ENCODE results near the gene C1orf21. TPM values are rescaled to one million over a fixed set of nuclear protein-coding genes. Genes with fewer than 3 reads are reported as not detected.

C1orf21 gene
- total RNA-seq, 1 donor from 2014 or later: 2.6 TPM

DNA sequence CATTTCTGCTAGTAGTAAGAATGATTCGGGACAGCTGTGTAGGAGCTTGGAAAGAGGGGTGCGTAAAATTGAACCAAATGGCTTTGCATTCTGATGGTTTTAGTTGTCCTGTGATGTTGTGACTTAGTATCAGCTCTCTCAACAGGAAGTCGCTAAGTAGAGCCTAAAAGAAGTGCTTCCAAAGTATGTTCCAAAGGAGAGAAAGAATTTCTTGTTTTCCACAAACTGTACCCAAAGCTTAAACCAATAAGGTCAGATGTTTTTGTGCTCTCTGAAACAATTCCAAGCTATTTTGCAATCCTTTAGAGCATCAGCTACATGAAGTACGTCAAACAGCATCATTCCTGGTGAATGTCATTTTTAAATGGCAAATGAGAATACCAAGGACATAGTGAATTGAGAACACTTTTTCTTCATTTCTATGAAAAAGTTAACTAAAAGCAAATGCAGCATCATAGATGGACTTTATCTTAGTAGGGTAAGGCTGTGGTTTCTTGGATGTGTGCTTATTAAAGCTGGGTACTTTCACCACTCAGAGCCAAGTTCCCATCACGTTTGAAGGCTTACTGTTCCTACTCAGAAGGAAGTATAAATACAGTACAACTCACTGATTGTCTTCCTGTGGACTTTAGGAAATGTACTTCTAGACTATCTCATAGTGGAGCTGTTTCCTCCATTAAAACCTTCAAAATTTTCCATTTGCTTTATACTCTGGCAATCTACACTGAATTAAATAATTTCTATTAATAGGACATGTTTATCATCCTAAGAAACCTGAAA is 148.6 kb downstream of the C1orf21 start:
- DNase-seq (ENCODE audit: low read depth): no peak
- H3K4me3 ChIP-seq (ENCODE audit: low read depth, low read length): no peak overlapping the region
- H3K36me3 ChIP-seq (ENCODE audit: control insufficient read depth, insufficient read depth, low read length): no peaks in the 10 kb centered on the region
- TF ChIP-seq, protein P1, sequence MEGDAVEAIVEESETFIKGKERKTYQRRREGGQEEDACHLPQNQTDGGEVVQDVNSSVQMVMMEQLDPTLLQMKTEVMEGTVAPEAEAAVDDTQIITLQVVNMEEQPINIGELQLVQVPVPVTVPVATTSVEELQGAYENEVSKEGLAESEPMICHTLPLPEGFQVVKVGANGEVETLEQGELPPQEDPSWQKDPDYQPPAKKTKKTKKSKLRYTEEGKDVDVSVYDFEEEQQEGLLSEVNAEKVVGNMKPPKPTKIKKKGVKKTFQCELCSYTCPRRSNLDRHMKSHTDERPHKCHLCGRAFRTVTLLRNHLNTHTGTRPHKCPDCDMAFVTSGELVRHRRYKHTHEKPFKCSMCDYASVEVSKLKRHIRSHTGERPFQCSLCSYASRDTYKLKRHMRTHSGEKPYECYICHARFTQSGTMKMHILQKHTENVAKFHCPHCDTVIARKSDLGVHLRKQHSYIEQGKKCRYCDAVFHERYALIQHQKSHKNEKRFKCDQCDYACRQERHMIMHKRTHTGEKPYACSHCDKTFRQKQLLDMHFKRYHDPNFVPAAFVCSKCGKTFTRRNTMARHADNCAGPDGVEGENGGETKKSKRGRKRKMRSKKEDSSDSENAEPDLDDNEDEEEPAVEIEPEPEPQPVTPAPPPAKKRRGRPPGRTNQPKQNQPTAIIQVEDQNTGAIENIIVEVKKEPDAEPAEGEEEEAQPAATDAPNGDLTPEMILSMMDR (IDR thresholded peaks at IDR 0.05; ENCODE audit: insufficient read depth, low read length, poor library complexity, severe bottlenecking): no peak
- no peaks in the 10 kb centered on the region for H3K27me3 ChIP-seq (ENCODE audit: control insufficient read depth, insufficient read depth, low read length)

DNA sequence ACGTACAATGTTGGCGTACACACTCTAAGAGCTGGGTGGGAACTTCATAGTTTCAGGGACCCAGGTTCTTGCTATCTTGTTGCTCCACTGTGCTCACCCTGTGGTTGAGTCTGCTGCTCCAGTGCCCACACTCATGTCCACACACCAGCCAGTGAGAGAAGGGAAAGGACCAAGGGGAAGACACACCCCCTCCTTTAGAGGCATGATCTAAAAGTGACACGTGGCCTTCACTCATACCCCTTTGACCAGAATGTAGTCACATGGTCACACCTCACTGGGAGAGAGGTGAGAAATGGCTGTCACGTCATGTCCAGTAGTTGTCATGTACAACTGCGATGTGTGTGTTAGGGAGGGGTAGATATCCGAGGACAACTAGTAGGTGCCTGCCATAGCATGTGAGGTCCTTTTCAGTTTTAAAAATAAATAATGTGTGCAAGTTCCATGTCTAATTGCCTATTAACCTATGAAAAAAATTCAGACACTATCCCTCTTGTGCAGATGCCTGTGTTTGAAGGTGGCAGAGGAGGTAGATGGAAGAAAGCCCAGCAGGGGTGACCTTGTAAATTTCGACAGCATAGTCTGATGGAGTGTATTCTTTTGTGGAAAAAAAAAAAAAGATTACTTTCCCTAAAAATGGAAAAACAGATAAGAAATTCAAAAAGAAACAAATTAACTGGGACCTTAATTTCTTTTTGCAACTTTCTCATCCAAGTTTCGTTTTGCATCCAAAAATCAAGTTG is 149.6 kb downstream of the C1orf21 start:
- no peak for DNase-seq (ENCODE audit: low read depth)
- no peaks in the 10 kb centered on the region for H3K36me3 ChIP-seq (ENCODE audit: control insufficient read depth, insufficient read depth, low read length)
- TF ChIP-seq, protein P1 (IDR thresholded peaks at IDR 0.05; ENCODE audit: insufficient read depth, low read length, poor library complexity, severe bottlenecking): no peak

DNA sequence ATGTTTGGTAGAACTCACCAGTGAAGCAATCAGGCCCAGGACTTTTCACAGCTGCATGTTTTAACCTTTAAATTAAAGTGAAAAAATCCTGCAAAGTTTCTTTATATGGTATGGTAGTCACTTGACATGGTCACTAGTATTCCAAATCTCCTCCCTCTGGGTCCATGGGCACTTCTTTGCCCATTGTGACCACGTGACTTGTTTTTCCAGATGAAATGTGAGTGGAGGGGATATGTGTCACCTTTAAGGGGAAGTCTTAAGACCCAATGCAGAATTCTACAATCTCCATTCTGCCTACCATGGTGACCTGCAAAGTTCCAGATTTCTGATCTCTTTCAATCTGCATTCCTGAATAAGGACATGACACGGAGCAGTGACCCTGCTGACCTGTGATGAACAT is 152.8 kb downstream of the C1orf21 start:
- DNase-seq (ENCODE audit: low read depth): no peak
- no peak overlapping the region for H3K4me3 ChIP-seq (ENCODE audit: low read depth, low read length)
- H3K27me3 ChIP-seq (ENCODE audit: control insufficient read depth, insufficient read depth, low read length): no peaks in the 10 kb centered on the region
- H3K36me3 ChIP-seq (ENCODE audit: control insufficient read depth, insufficient read depth, low read length): no peaks in the 10 kb centered on the region
- TF ChIP-seq, protein P1 (IDR thresholded peaks at IDR 0.05; ENCODE audit: insufficient read depth, low read length, poor library complexity, severe bottlenecking): no peak

More for the DNA sequence above, 149.6 kb downstream of the C1orf21 start:
- no peak overlapping the region for H3K4me3 ChIP-seq (ENCODE audit: low read depth, low read length)
- H3K27me3 ChIP-seq (ENCODE audit: control insufficient read depth, insufficient read depth, low read length): no peaks in the 10 kb centered on the region

DNA sequence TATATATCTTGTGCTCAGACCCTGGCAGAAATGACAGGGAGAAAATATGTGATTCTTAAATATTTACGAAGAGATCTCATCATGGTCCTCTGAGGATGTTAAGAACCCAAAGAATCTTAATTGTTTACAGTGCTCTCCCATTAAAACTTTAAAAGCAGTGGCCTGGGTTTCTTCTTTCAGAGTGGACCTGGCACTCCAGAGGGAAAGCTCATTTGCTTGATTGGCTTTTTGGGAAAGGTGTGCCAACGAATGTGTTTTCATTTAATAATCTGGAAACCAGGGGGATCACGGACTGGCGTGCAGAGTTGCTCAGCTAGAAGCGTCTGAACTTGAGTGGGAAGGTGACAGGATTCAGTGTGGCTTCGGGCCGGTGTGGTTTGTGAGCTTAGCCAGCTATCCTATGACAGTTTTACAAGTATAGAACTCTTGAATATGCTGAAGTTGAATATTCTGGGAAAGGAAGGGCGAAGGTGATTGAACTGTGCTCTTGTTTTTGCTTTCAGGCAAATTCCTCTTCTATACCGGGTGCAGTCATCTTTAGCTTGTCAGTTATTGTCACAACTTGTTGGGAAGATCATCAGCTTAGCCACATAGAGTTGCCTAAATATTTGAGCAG is 154.8 kb downstream of the C1orf21 start:
- TF ChIP-seq, protein P1 (IDR thresholded peaks at IDR 0.05; ENCODE audit: insufficient read depth, low read length, poor library complexity, severe bottlenecking): no peak
- Histone ChIP-seq H3K36me3 (ENCODE audit: control insufficient read depth, insufficient read depth, low read length) (no peaks in the 10 kb centered on the region), H3K27me3 (ENCODE audit: control insufficient read depth, insufficient read depth, low read length) (no peaks in the 10 kb centered on the region), H3K4me3 (ENCODE audit: low read depth, low read length) (no peak overlapping the region)
- no peak for DNase-seq (ENCODE audit: low read depth)

DNA sequence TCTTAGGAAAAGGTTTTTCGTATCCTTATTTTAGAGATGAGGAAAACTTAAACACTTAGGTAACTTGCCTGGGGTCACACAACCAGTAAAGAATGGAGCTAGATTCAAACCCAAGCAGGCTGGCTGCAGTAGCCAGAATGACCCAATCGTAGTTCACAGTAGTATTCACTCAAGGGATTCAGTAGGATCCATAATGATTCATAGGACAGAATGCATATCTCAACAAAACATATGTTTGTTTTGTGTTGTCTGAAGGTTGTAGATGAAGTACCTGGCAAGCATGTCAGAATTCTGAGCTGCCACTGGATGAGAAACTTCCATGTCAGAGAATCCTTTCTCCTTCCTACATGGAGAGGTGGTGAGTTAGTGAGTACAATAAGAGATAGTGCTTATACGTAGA is 155.5 kb downstream of the C1orf21 start:
- Histone ChIP-seq H3K36me3 (ENCODE audit: control insufficient read depth, insufficient read depth, low read length) (no peaks in the 10 kb centered on the region), H3K4me3 (ENCODE audit: low read depth, low read length) (no peak overlapping the region), H3K27me3 (ENCODE audit: control insufficient read depth, insufficient read depth, low read length) (no peaks in the 10 kb centered on the region)
- DNase-seq (ENCODE audit: low read depth): no peak
- TF ChIP-seq, protein P1 (IDR thresholded peaks at IDR 0.05; ENCODE audit: insufficient read depth, low read length, poor library complexity, severe bottlenecking): no peak
